SKM-1 (cell line): ENCODE data around the gene BACH1.

Experiments
- DNase-seq: peaks from one replicate; lab custom pipeline; 2025; ENCODE audit not compliant: unreplicated experiment; lab: John Stamatoyannopoulos, UW

Gene BACH1

GRCh38 chr21:29290240-29290639, 8.5 kb upstream of the BACH1 start:
- no peak for DNase-seq

DNA sequence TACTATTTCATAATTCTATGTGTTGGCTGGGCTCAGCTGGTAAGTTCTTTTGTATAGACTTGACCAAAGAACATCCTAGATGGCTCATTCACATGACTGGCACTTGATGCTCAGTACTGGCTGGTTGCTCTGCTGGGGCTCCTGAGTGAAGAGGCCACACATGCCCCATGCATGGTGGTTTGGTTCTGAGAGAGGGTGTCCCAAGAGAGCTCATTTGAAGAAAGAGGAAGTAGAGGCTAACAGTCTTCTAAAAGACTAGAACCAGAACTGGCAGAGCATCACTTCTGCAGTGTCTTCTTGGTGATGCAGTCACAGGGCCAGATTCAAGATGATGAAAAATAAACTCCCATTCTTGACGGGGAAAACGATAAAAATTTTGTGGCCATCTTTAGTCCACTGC, 5.2 kb upstream of the BACH1 start:
- DNase-seq: peak; percentile 88

DNA sequence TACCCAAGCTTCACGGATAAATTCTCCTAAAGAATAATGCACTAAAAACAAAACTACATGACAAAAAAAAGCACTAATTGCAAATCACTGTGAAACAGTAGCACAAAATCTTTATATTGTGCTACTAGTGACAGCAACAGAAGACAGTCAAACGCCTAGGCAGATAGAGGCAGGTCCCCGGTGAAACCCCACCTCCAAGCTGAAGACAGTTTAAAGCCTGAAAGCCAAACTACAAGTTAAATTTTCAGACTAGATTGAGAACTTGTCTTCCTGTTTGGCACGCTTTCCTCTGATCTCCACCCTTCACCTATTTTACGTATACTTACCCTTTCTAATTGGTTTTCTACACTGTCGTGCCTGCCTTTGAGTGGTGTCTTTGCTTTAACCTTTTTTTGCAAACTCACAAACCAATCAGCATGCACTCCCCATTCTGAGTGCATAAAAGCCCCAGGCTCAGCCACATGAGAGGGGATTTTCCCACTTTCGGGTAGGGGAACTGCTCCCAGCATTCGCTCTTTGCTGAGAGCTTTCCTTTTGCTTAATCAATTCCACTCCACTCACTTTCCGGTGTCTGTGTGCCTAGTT, 3.6 kb upstream of the BACH1 start:
- DNase-seq: no peak

DNA sequence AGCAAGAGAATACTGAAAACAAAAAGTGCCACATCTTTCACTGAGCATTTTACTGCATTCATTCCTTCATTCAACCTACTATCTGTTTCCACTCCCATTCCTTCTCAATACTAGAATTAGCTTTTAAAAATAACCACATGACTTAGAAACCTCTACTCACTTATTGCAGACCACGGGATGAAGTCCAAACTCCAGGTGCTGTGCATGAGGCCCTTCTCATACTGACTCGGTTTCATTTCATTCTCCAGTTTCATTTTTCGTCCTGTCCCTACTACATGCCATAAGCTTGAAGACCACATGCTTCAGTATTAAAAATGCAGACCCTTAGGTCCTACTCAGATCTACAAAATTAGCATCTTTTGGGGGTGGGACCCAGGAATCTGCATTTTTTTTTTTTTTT, 2.3 kb upstream of the BACH1 start:
- no peak for DNase-seq

- no peak for DNase-seq
Observed at GRCh38 chr21:29297483-29298347, 1.0 kb upstream of the BACH1 start.

DNA sequence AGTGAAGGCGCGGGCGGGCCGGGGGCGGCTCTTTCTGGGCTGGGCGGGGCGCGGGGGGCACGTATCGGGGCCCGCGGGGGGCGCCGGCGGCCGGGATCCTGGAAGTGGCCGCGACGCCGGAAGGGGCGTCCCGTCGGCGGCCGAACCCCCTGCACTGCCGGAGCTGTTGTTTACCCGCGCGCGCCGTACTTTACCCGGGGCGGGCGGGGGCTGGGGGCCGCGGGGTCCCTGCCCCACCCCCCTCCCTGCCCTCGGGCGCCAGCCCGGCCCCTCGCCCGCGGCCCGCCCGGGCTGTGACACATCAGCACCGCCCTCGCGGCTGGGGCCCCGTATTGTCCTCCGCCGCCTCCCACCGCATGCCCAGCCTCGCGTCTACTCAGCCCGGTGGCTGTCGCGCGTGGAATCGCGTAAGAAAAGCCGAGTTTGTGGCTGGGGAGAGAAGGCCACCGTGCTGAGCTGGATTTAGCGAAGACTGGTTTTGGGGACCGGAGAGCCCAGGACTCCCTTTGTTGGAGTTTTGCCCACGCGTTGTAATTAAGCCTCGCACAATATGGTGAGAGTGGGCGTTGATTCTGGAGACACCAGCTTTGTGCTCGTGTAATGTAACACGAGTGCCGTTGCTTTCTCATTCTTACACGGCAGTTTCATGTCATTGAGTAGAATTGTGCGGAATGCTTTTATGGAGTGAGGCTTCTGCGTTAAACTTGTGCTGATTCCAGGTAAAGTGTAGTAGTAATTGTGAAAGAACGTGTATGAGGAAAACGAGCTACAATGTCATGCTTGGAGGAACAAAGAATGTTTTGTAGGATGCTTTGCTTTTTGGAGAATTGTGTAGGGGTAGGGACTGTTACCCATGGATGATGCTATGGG, 559 bp downstream of the BACH1 start:
- no peak for DNase-seq

DNA sequence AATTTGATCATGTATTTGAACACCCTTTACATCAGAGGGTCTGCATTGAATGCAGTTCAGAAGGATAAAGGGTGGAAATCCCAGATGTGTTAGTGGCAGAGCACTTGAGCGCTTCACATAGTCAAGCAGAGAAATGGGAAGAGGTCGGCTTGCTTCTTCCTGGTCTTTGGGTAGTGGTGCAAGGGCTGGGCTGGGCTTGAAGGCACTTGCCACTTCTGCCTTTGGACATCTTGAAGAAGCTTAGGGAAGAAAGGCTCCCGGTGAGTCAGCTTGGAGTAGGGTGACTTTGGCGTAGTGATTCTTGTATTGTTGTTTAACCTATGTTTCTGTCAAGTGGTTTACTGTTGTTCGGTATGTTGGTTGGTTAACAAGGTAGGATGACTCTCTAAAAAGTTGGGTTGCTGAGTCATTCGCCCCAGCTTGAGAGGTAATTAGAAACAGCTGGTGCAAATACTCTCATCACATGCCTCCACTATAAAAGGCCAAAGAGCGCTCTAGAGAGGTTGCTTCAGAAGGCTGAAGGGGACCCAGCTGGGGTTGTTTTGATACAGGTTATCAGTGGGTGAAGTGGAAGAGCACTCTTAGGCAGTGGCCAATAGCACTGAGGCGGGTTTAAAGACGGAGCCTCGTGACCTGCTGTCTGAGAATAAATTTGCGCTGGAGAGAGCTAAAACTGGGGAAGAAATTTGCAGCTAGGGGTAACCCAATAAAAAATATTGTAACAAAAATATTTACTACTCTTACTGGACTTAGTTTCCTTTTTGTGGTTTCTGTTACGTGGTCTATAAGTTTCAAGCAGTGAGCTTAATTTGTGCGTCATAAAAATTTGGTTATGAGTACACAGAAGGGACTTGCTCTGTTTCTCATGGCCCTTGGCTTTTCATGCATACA, 1.4 kb downstream of the BACH1 start:
- peak; percentile 43 for DNase-seq

DNA sequence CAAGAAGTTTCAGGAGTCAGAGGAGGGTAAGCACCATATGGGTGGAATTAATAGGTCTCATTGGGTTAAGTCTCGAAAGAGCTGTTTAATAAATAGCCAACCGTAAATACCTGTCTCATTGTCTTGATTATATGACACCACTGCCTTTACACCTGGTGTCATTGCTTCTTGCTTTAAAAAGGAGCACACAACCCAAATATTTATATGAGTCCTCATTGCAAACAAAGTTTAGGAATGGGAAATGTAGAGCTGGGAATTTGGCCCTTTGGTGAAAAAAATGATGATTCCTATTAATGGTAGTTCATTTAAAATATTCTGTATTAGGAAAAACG, 2.1 kb downstream of the BACH1 start:
- DNase-seq: no peak

- DNase-seq: no peak
Observed at GRCh38 chr21:29301691-29302090, 3.0 kb downstream of the BACH1 start.

- no peak for DNase-seq
Observed at GRCh38 chr21:29302359-29302875, 3.7 kb downstream of the BACH1 start.

GRCh38 chr21:29303288-29303687, 4.6 kb downstream of the BACH1 start:
- DNase-seq: no peak

- DNase-seq: peak; percentile 16
Observed at GRCh38 chr21:29304597-29304996, 5.9 kb downstream of the BACH1 start.

DNA sequence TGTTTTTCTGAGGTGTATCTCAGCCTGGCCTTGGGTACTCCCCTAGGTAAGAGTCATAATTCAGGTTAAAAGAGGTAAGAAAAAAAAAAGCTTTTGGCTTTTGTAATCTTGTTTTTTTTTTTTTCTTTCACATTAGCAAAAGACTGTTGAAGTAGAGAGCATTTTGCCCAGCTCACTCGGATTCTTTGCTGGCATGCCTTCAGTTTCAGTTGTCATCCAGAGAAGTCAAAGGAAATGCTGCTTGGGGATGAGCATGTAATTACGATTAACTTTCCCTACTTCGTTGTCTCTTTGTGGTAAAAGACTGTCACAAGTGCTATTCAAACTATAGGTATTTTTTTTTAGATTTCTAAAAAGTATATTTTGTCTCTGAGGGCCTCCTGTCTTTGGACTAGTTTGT, 6.3 kb downstream of the BACH1 start:
- no peak for DNase-seq

DNA sequence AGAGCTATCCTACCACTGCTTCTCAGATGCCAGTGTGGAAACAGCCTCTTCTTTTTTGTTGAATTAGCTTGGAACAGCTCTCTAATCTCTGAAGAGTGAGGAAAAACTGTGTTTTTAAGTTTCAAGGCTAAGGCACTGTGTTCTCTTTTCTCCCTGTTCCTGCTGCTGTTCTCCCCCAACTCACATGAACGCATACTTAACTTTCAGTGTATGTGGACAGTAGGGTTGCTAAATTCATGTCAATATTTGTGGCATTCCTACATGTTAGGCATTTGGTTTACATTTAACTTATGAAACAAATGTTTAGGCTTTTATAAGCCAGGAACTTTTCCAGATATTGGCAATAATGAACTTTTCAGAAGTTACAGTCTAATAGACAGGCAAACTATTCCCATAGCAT, 6.8 kb downstream of the BACH1 start:
- no peak for DNase-seq

DNA sequence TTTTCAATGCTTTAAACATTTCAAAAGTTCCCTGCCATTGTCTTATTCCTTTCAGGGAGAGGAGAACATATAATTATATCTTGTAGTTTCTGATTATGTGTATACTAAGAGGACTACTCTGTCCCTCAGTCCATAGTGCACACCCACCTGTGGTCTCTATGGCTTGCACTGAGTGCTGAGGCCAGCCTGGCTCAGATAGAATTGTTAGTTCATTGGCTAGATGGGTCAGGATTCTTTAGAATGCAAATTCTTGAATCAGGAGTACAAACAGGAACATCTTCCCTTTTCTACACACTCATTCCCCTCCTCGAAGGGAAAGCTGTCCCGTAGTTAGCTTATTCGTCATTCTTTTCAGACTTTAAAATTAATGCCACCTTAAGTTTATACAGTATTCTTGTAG, 8.2 kb downstream of the BACH1 start:
- DNase-seq: no peak

DNA sequence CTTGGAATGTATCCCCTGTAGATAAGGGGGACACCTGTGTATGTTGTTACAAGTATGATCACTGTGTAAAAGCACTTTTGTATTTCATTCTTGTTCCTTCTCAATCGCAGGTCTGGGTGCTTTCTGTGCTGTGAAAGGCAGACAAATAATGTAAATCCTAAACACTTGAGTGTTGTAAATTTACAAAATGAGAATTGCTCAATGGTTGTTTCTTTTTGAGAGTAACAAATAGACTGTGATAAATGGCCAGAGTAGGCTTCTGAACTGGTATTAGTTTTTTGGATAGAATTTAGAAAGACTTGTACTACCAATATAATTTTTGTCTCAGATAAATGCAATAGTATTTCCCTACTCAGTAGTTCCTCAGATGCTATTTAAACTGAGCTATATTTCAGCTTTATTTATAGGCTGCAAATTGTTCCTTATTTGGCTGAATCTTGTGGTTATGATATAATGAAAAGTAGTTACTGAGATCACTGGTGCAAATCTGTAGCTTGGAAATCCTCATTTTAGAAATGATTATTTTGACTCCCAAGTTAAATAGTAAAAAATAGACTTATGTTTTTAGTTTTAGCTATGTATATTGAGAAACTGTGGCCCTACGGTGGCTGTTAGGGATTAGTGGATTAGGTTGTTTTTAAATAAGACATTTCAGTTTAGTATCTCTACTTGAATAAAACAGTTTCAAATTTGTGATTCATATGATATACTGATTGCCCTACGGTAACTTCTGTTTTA, 9.2 kb downstream of the BACH1 start:
- no peak for DNase-seq

GRCh38 chr21:29308456-29308783, 9.7 kb downstream of the BACH1 start:
- no peak for DNase-seq

- DNase-seq: no peak
Observed at GRCh38 chr21:29309703-29310102, 11.0 kb downstream of the BACH1 start.

GRCh38 chr21:29311802-29312201, 13.1 kb downstream of the BACH1 start:
- no peak for DNase-seq

- no peak for DNase-seq
Observed at GRCh38 chr21:29312981-29313380, 14.3 kb downstream of the BACH1 start.
